ENCODE measurements around the gene TOMM20.

The TOMM20 gene

GRCh38 chr1:235133086-235133485 lies 4.4 kb upstream of the TOMM20 start:
- DNase-seq: no peak

GRCh38 chr1:235131961-235132360 lies 3.3 kb upstream of the TOMM20 start:
- no peak for DNase-seq

- no peak for DNase-seq
Observed at GRCh38 chr1:235130766-235131270, 2.2 kb upstream of the TOMM20 start.

GRCh38 chr1:235129774-235130570 lies 1.3 kb upstream of the TOMM20 start:
- no peak for DNase-seq

- no peak for DNase-seq
Observed at GRCh38 chr1:235127732-235128455, 743 bp downstream of the TOMM20 start.

GRCh38 chr1:235127203-235127602 lies 1.4 kb downstream of the TOMM20 start:
- DNase-seq: no peak

- no peak for DNase-seq
Observed at GRCh38 chr1:235124665-235125064, 4.0 kb downstream of the TOMM20 start.

GRCh38 chr1:235124111-235124510 lies 4.5 kb downstream of the TOMM20 start:
- no peak for DNase-seq

- DNase-seq: no peak
Observed at GRCh38 chr1:235122348-235122747, 6.3 kb downstream of the TOMM20 start.

- no peak for DNase-seq
Observed at GRCh38 chr1:235113183-235113917, 15.3 kb downstream of the TOMM20 start.

- DNase-seq: no peak
Observed at GRCh38 chr1:235112297-235113182, 16.1 kb downstream of the TOMM20 start.

GRCh38 chr1:235111107-235111506 lies 17.5 kb downstream of the TOMM20 start:
- no peak for DNase-seq

- DNase-seq: no peak
Observed at GRCh38 chr1:235108876-235109275, 19.8 kb downstream of the TOMM20 start.

GRCh38 chr1:235108185-235108593 lies 20.4 kb downstream of the TOMM20 start:
- no peak for DNase-seq

- no peak for DNase-seq
Observed at GRCh38 chr1:235107368-235108184, 21.1 kb downstream of the TOMM20 start.

GRCh38 chr1:235106457-235106856 lies 22.2 kb downstream of the TOMM20 start:
- DNase-seq: no peak

- no peak for DNase-seq
Observed at GRCh38 chr1:235105051-235106043, 23.3 kb downstream of the TOMM20 start.

- no peak for DNase-seq
Observed at GRCh38 chr1:235102993-235103411, 25.6 kb downstream of the TOMM20 start.

GRCh38 chr1:235102259-235102582 lies 26.4 kb downstream of the TOMM20 start:
- no peak for DNase-seq

GRCh38 chr1:235101558-235102258 lies 26.9 kb downstream of the TOMM20 start:
- DNase-seq: no peak
